Left cardiac atrium (tissue), 4 donors: ENCODE measurements around the gene ACADVL. TPM values are rescaled to one million over a fixed set of nuclear protein-coding genes. Genes with fewer than 3 reads are reported as not detected.

Source experiments
- ATAC-seq, 2 donors: fragments of 200-7000 bp; cut with Tn5 transposase; one replicate each; pipeline ENCODE4 v1.9.1; 2020; ENCODE audit warnings: mild to moderate bottlenecking in 2 of 2, moderate library complexity in 2 of 2
- DNase-seq: peaks from one replicate; pipeline ENCODE4 v3.0.0-alpha.2; 2020
- intact Hi-C, 2 donors: fragments of 100-400 bp; cut with DNase I; formaldehyde crosslinking; loops; one replicate each; pipeline versions ENCODE4 v1.14.1 to v1.15.1; 2022 to 2023
- microRNA-seq, 2 donors: library from miRNA; unstranded; fragments of <30 nt; microRNA quantifications; one replicate each; pipeline ENCODE4 v1.2.0, GENCODE V29; 2020
- total RNA-seq, 2 donors: library from RNA; stranded (reverse); fragmentation: NEBNext Ultra II Directional; extraction: Animal tissue kit (Norgen Biotek cat#: 25700); gene quantifications; one replicate each; pipeline ENCODE4 v1.2.1, GENCODE V29; 2021
- donor health status: DM: no; HTN: yes; CAD: no.
- donor health status: DM: no; HTN: yes; CAD: no; lungs with severe emphysema.
- donor health status: DM: yes; HTN: yes; CAD: no.
- donor health status: Dilated cardiomyopathy.

The ACADVL gene
- total RNA-seq, 2 donors from 2014 or later, result 891 to 1,101 TPM

GRCh38 chr17:7261379-7262191 lies 41.8 kb downstream of the ACADVL start:
- DNase-seq, result no peak
- intact Hi-C loops, result no loop called here

GRCh38 chr17:7262192-7262934 lies 42.6 kb downstream of the ACADVL start, which contains the start of gene CLDN7:
Gene CLDN7 (minus strand): TSS chr17:7262478. CDS start chr17:7262043, 435 bp downstream.
- intact Hi-C loops, result no loop called here
- no peak for ATAC-seq
- no peak for DNase-seq

More at GRCh38 chr17:7261379-7262191, 41.8 kb downstream of the ACADVL start:
- ATAC-seq, result peak; percentile 27 to 28

GRCh38 chr17:7262935-7263800 lies 43.4 kb downstream of the ACADVL start:
- ATAC-seq (peak in 1 of 2 donors; percentile 15), DNase-seq (no peak)
- intact Hi-C loops, result no loop called here

- ATAC-seq, result no peak
- no peak for DNase-seq
- intact Hi-C loops, result no loop called here
Measured at GRCh38 chr17:7263801-7264078, 44.0 kb downstream of the ACADVL start.

- no peak for DNase-seq
- intact Hi-C loops, result no loop called here
- no peak for ATAC-seq
Measured at GRCh38 chr17:7266784-7267183, 47.0 kb downstream of the ACADVL start.

Small RNA genes lying within 50 kb of the gene (microRNA-seq; reads per million reads assigned to microRNA genes)
- 968 to 1,569 reads per million in 2 donors for gene MIR324

Other genes with a start within 250 kb of the ACADVL start
- under 1 TPM in 1 of 2 donors, not detected in 1; 0.21 TPM for gene ALOX12, start 223.9 kb upstream of the ACADVL start, total RNA-seq
- 100 to 1,000 TPM; 174 to 198 TPM for gene RNASEK, start 207.3 kb upstream of the ACADVL start, total RNA-seq
- 10 to 100 TPM; 14.1 to 19.8 TPM for gene BCL6B, start 196.9 kb upstream of the ACADVL start, total RNA-seq
- 1 to 10 TPM; 1.2 to 1.8 TPM for gene SLC16A13, start 183.9 kb upstream of the ACADVL start, total RNA-seq
- gene SLC16A11, start 175.8 kb upstream of the ACADVL start, total RNA-seq, result 1 to 10 TPM; 2.5 to 3.5 TPM
- gene CLEC10A, start 139.7 kb upstream of the ACADVL start, total RNA-seq, result 10 to 100 TPM in 1 of 2 donors, 1 to 10 TPM in 1; 6.6 to 13.4 TPM
- gene ASGR2, start 105.1 kb upstream of the ACADVL start, total RNA-seq, result under 1 TPM; 0.62 to 0.68 TPM
- gene ASGR1, start 40.6 kb upstream of the ACADVL start, total RNA-seq, result under 1 TPM; 0.68 TPM
- gene DLG4, start 102 bp upstream of the ACADVL start, total RNA-seq, result 10 to 100 TPM; 21.3 to 22.9 TPM
- 10 to 100 TPM; 22.5 to 23.8 TPM for gene DVL2, start 14.6 kb downstream of the ACADVL start, total RNA-seq
- gene PHF23, start 19.5 kb downstream of the ACADVL start, total RNA-seq, result 10 to 100 TPM; 18.5 to 27.5 TPM
- 100 to 1,000 TPM; 459 to 475 TPM for gene GABARAP, start 22.5 kb downstream of the ACADVL start, total RNA-seq
- 100 to 1,000 TPM; 116 to 118 TPM for gene CTDNEP1, start 31.8 kb downstream of the ACADVL start, total RNA-seq
- 10 to 100 TPM; 68.3 to 93.8 TPM for gene ELP5, start 32.3 kb downstream of the ACADVL start, total RNA-seq
- 1 to 10 TPM; 2.1 to 4.9 TPM for gene CLDN7, start 42.5 kb downstream of the ACADVL start, total RNA-seq
- gene SLC2A4, start 61.8 kb downstream of the ACADVL start, total RNA-seq, result 10 to 100 TPM; 79.1 to 87.6 TPM
- 1 to 10 TPM; 1.2 to 1.9 TPM for gene YBX2, start 74.7 kb downstream of the ACADVL start, total RNA-seq
- gene EIF5A, start 87.7 kb downstream of the ACADVL start, total RNA-seq, result 100 to 1,000 TPM; 274 to 374 TPM
- gene GPS2, start 95.4 kb downstream of the ACADVL start, total RNA-seq, result 10 to 100 TPM; 59.3 to 63.4 TPM
- gene NEURL4, start 109.4 kb downstream of the ACADVL start, total RNA-seq, result 10 to 100 TPM; 24.8 to 38.8 TPM
- gene ACAP1, start 116.6 kb downstream of the ACADVL start, total RNA-seq, result 10 to 100 TPM; 19.0 to 20.4 TPM
- 1 to 10 TPM; 5.3 to 5.9 TPM for gene KCTD11, start 132.2 kb downstream of the ACADVL start, total RNA-seq
- gene TMEM95, start 135.2 kb downstream of the ACADVL start, total RNA-seq, result not detected
- 1 to 10 TPM; 1.9 to 2.1 TPM for gene TNK1, start 161.2 kb downstream of the ACADVL start, total RNA-seq
- 10 to 100 TPM; 22.4 to 29.0 TPM for gene PLSCR3, start 174.6 kb downstream of the ACADVL start, total RNA-seq
- 10 to 100 TPM; 67.3 to 69.2 TPM for gene TMEM256, start 184.2 kb downstream of the ACADVL start, total RNA-seq
- gene NLGN2, start 187.9 kb downstream of the ACADVL start, total RNA-seq, result 10 to 100 TPM; 12.1 to 15.5 TPM
- gene SPEM1, start 200.4 kb downstream of the ACADVL start, total RNA-seq, result not detected
- gene SPEM2, start 205.7 kb downstream of the ACADVL start, total RNA-seq, result not detected
- gene SPEM3, start 208.9 kb downstream of the ACADVL start, total RNA-seq, result not detected
- gene TMEM102, start 215.5 kb downstream of the ACADVL start, total RNA-seq, result 1 to 10 TPM; 2.7 to 2.9 TPM
- 10 to 100 TPM; 20.5 to 24.6 TPM for gene FGF11, start 219.6 kb downstream of the ACADVL start, total RNA-seq
- gene CHRNB1, start 225.1 kb downstream of the ACADVL start, total RNA-seq, result 10 to 100 TPM; 12.4 to 13.8 TPM